Calu3 (cell line): ENCODE measurements around the gene CTRB1. TPM values are rescaled to one million over a fixed set of nuclear protein-coding genes. Genes with fewer than 3 reads are reported as not detected.
"Not testable (repeated sequence)": the region's sequence is repeated elsewhere in the genome, so short reads cannot be mapped to it uniquely, and the experiment has no call there.

ENCODE experiments used
- BruUV-seq: library from RNA; stranded (reverse); fragments of 400-500 nt; replicated peaks from 2 replicates; lab custom pipeline; 2021; lab: Mats Ljungman, UMichigan
- CTCF ChIA-PET: fragments of 300-600 bp; sonication (Branson Sonifier 250); formaldehyde crosslinking; loops from one replicate; lab custom pipeline; 2022; ENCODE audit warnings: antibody characterized with exemption; lab: Charles Lee
- DNase-seq: peaks from one replicate; pipeline ENCODE4 v3.0.0; 2022
- H3K27ac Mint-ChIP-seq: one replicate; pipeline ENCODE4 v1.8.0; 2022; ENCODE audit warnings: mixed read lengths; ENCODE audit not compliant: unreplicated experiment
- H3K27me3 Mint-ChIP-seq: one replicate; pipeline ENCODE4 v1.8.0; 2022; ENCODE audit warnings: mixed read lengths; ENCODE audit not compliant: unreplicated experiment
- H3K36me3 Mint-ChIP-seq: one replicate; pipeline ENCODE4 v1.8.0; 2022; ENCODE audit warnings: mild to moderate bottlenecking, moderate library complexity, mixed read lengths; ENCODE audit not compliant: insufficient read depth, unreplicated experiment
- H3K4me1 Mint-ChIP-seq: one replicate; pipeline ENCODE4 v1.8.0; 2022; ENCODE audit warnings: mild to moderate bottlenecking, low read depth, mixed read lengths; ENCODE audit not compliant: unreplicated experiment
- H3K4me3 Mint-ChIP-seq: one replicate; pipeline ENCODE4 v1.8.0; 2022; ENCODE audit warnings: mild to moderate bottlenecking, low read depth, moderate library complexity, mixed read lengths; ENCODE audit not compliant: unreplicated experiment
- H3K9me3 Mint-ChIP-seq: one replicate; pipeline ENCODE4 v1.8.0; 2022; ENCODE audit warnings: low read depth, mixed read lengths; ENCODE audit not compliant: unreplicated experiment
- intact Hi-C: fragments of 100-400 bp; cut with micrococcal nuclease; formaldehyde crosslinking; loops from one replicate; pipeline ENCODE4 v1.10.0; 2022; ENCODE audit not compliant: unreplicated experiment
- total RNA-seq: library from RNA; stranded (reverse); gene quantifications from 2 replicates; pipeline ENCODE4 v1.2.3, GENCODE V29; 2022
- TF ChIP-seq, protein P1 (sequence below): fragments of 200-600 bp; IDR thresholded peaks from one replicate; pipeline ENCODE4 v1.8.0; 2022; ENCODE audit warnings: antibody characterized with exemption; ENCODE audit not compliant: unreplicated experiment

CTRB1 gene
- total RNA-seq, 1 experiment from 2014 or later = not detected

DNA sequence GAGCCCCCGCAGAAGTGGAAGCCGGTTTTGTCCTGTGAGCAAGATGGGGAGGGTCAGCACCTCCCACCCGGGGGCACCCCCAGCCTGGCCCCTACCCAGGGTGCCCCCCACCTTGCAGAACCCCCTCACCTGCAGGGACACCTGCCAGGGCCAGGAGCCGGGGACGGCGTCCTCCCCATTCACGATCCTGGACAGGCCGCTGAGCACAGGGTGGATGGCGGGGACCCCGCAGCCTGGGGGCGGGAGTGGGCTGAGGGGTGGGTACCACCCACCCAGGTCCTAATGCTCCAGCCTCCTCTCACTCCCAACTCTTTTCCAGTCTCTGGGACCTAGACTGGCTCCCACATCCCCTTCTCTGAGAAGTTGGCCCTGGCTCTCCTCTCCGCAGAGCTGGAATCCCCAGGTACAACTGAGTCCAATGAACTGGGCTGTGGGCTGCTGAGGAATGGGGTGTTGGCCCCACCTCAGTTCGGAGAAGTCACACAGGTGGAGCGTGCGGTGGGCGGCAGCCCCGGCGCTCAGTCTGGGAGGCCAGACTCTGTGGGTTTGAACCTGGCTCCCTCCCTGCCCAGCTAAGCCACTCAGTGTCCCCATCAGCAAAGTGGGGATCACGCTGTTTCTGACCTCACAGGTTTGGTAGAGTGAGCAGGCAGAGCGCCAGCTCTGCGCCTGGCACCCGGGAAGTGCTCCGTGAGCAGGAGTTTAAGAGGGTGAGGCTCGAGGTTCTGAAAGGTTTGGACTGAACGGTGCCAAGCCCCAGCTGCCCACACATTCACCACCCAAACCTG lies 12.6 kb upstream of the CTRB1 start:
- DNase-seq, H3K4me3 Mint-ChIP-seq, H3K27ac Mint-ChIP-seq, H3K9me3 Mint-ChIP-seq, CTCF ChIA-PET, H3K27me3 Mint-ChIP-seq, BruUV-seq, H3K4me1 Mint-ChIP-seq: not testable (repeated sequence)
- peaks cover 14% of the 10 kb centered on the region for H3K36me3 Mint-ChIP-seq
- intact Hi-C loops = loop anchor here (2.0 kb wide), 1 partner anchor 19 kb away; no protein-coding TSS in a partner anchor

DNA sequence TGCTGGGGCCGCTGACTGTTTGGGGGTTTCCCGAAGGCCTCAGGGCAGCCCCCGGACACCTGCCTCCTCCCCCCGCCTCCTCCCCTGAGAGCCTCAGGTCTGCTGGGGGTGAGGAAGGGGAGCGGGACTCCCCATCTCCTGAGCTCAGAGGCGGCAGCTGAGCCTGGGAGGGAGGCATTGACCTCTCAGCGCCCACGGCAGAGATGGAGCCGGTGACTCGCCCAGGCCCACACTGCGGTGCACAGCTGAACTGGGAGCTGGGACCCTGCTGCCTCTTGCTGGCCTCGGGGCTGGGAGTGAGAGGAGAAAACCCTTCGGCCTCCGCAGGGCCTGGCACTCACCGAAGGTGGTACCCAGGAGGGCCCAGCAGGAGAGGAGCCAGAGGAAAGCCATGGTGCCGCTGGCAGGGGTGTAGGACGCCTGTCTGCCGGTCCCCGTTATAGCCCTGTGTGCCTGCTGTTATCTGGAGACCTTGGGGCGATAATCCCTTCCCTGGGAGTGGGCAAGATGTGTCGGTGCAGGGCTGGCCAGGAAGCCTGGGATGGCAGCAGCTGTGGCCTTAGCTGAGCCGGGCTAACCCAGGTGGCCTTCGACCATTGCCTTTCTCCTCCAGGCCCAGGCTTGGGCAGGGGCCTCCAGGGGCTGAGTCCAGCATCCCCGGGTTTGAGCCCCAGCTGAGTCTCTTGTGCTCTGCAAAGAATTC lies 11.9 kb upstream of the CTRB1 start, which contains the start of gene CTRB2:
Gene CTRB2 (minus strand): TSS at position 413 of the 703 bp plus-strand sequence. CDS start 20 bp downstream, at position 393.
- BruUV-seq = no TSS peak

DNA sequence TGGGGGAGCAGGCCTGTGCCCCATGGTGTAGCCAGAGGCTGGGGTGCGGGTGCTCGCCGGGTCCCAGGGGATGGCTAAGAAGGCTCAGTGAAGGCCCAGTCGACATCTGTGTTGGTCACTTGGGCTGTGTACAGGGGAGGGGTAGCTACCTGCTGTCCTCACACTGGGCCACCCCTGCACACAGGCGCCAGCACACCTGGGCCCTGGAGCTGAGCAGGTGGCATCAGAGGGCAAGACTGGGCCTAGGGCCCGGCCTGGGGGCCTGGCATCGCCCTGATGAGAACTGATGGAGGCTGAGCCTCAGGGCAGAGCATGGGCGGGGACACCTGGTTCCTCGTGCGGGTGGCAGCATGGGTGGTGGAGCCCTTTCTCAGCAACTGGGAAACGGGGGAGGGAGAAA lies 11.0 kb upstream of the CTRB1 start:
- TF ChIP-seq, protein P1, sequence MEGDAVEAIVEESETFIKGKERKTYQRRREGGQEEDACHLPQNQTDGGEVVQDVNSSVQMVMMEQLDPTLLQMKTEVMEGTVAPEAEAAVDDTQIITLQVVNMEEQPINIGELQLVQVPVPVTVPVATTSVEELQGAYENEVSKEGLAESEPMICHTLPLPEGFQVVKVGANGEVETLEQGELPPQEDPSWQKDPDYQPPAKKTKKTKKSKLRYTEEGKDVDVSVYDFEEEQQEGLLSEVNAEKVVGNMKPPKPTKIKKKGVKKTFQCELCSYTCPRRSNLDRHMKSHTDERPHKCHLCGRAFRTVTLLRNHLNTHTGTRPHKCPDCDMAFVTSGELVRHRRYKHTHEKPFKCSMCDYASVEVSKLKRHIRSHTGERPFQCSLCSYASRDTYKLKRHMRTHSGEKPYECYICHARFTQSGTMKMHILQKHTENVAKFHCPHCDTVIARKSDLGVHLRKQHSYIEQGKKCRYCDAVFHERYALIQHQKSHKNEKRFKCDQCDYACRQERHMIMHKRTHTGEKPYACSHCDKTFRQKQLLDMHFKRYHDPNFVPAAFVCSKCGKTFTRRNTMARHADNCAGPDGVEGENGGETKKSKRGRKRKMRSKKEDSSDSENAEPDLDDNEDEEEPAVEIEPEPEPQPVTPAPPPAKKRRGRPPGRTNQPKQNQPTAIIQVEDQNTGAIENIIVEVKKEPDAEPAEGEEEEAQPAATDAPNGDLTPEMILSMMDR = no peak
- Mint-ChIP-seq H3K27ac (no peak overlapping the region), H3K27me3 (no peaks in the 10 kb centered on the region), H3K4me1 (no peaks in the 10 kb centered on the region), H3K36me3 (peaks cover 14% of the 10 kb centered on the region), H3K4me3 (no peak overlapping the region), H3K9me3 (no peaks in the 10 kb centered on the region)
- intact Hi-C loops = loop anchor here (2.0 kb wide), 1 partner anchor 17 kb away; no protein-coding TSS in a partner anchor
- BruUV-seq = no TSS peak
- CTCF ChIA-PET = no interaction called here
- no peak for DNase-seq

More for the DNA sequence above, 11.9 kb upstream of the CTRB1 start, which contains the start of gene CTRB2:
- TF ChIP-seq, protein P1 = no peak
- Mint-ChIP-seq H3K4me3 (no peak within 1 kb of the TSS), H3K4me1 (no peaks in the 10 kb centered on the region), H3K27me3 (no peaks in the 10 kb centered on the region), H3K27ac (no peak within 1 kb of the TSS), H3K36me3 (peaks cover 14% of the 10 kb centered on the region), H3K9me3 (no peaks in the 10 kb centered on the region)
- DNase-seq = no peak
- intact Hi-C loops = loop anchor here (2.0 kb wide), 1 partner anchor 18 kb away; no protein-coding TSS in a partner anchor
- CTCF ChIA-PET = no interaction called here

DNA sequence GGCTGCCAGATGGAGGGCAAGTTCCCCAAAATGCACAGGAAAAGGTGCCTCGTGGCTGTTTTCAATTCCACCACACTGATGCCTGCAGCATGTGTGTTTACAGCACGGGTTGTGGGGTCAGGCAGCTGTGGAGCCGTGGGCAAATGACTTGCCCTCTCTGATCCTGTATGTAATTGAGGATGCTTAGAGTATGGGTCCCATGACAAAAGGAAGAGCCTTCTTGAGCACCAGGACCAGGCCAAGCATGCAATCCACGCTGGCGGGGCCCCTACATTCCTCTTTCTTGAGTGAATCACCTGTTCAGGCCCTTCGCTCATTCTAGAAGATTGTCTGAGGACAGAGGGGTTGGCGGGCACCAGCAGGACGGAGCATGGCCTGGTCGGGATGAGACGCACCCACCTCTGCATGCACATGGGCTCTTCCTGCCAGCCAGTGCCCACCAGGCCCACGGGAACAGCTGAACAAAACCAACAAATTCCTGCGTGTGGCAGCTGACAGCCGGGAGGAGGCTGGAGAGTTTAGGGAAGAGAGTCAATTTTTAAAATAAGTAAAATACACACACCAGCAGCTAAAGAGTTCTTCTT lies 10.5 kb upstream of the CTRB1 start:
- no TSS peak for BruUV-seq
- H3K27ac Mint-ChIP-seq = no peak overlapping the region
- CTCF ChIA-PET = no interaction called here
- H3K4me1 Mint-ChIP-seq = no peaks in the 10 kb centered on the region
- H3K27me3 Mint-ChIP-seq = no peaks in the 10 kb centered on the region
- intact Hi-C loops = no loop called here
- peaks cover 14% of the 10 kb centered on the region for H3K36me3 Mint-ChIP-seq
- no peaks in the 10 kb centered on the region for H3K9me3 Mint-ChIP-seq
- TF ChIP-seq, protein P1 = no peak
- no peak for DNase-seq
- H3K4me3 Mint-ChIP-seq = no peak overlapping the region
